WTC11 (cell line): ENCODE measurements around the gene ETV5. TPM values are rescaled to one million over a fixed set of nuclear protein-coding genes. Genes with fewer than 3 reads are reported as not detected.

ENCODE experiments used
- ATAC-seq: fragments of 200-7000 bp; cut with Tn5 transposase; 2 replicates; pipeline ENCODE4 v1.10.0; 2021; ENCODE audit warnings: mild to moderate bottlenecking, moderate library complexity
- CTCF ChIA-PET: fragments of 300-600 bp; sonication (Branson Sonifier 250); formaldehyde crosslinking; loops from one replicate; lab custom pipeline; 2021; ENCODE audit warnings: antibody characterized with exemption; lab: Charles Lee
- POLR2A ChIA-PET: fragments of 350-600 bp; sonication (Branson Sonifier 250); formaldehyde crosslinking; loops from one replicate; lab custom pipeline; 2021; ENCODE audit warnings: antibody characterized with exemption; lab: Charles Lee
- DNase-seq: peaks from one replicate; pipeline ENCODE4 v3.0.0; 2021; ENCODE audit warnings: low spot score
- H3K27ac Mint-ChIP-seq: 2 replicates; pipeline ENCODE4 v1.8.0; 2021; ENCODE audit warnings: mixed read lengths
- H3K27me3 Mint-ChIP-seq: 2 replicates; pipeline ENCODE4 v1.8.0; 2021; ENCODE audit warnings: low read depth, mild to moderate bottlenecking, moderate library complexity, mixed read lengths
- H3K36me3 Mint-ChIP-seq: 2 replicates; pipeline ENCODE4 v1.8.0; 2021; ENCODE audit warnings: mixed read lengths
- H3K4me1 Mint-ChIP-seq: 2 replicates; pipeline ENCODE4 v1.8.0; 2022; ENCODE audit warnings: mixed read lengths
- H3K4me3 Mint-ChIP-seq: 2 replicates; pipeline ENCODE4 v1.8.0; 2021; ENCODE audit warnings: mild to moderate bottlenecking, moderate library complexity, mixed read lengths
- H3K9me3 Mint-ChIP-seq: 2 replicates; pipeline ENCODE4 v1.8.0; 2021; ENCODE audit warnings: mixed read lengths
- ATF1 ChIP-seq: sonication (generic); formaldehyde crosslinking; IDR thresholded peaks from 2 replicates; pipeline ENCODE4 v1.8.1; 2023; ENCODE audit warnings: mild to moderate bottlenecking, moderate library complexity, missing genetic modification reagents
- CDX4 ChIP-seq: fragments of 250-450 bp; sonication (Bioruptor Pico); IDR thresholded peaks from 2 replicates; pipeline ENCODE4 v1.9.0; 2021; ENCODE audit warnings: moderate library complexity, mild to moderate bottlenecking, inconsistent platforms, borderline replicate concordance
- FOXJ3 ChIP-seq: sonication (generic); formaldehyde crosslinking; IDR thresholded peaks from 2 replicates; pipeline ENCODE4 v1.9.0; 2021; ENCODE audit warnings: missing genetic modification reagents, mild to moderate bottlenecking, borderline replicate concordance
- FOXP1 ChIP-seq: sonication (generic); formaldehyde crosslinking; IDR thresholded peaks from 2 replicates; pipeline ENCODE4 v1.8.0; 2022; ENCODE audit warnings: missing genetic modification reagents, mild to moderate bottlenecking, moderate library complexity, borderline replicate concordance
- GTF2I ChIP-seq: fragments of 250-450 bp; sonication (Bioruptor Pico); conservative IDR thresholded peaks from 2 replicates; pipeline ENCODE4 v1.4.0; 2021; ENCODE audit warnings: mild to moderate bottlenecking
- JAZF1 ChIP-seq: fragments of 250-450 bp; sonication (Bioruptor Pico); IDR thresholded peaks from 2 replicates; pipeline ENCODE4 v1.9.0; 2021; ENCODE audit warnings: moderate library complexity, mild to moderate bottlenecking, inconsistent platforms
- MXD4 ChIP-seq: fragments of 250-450 bp; sonication (Bioruptor Pico); IDR thresholded peaks from 2 replicates; pipeline ENCODE4 v1.8.0; 2021; ENCODE audit warnings: mild to moderate bottlenecking, moderate library complexity, borderline replicate concordance
- NFATC4 ChIP-seq: fragments of 250-450 bp; sonication (Bioruptor Pico); IDR thresholded peaks from 2 replicates; pipeline ENCODE4 v1.9.0; 2021; ENCODE audit warnings: mild to moderate bottlenecking
- NFE2L1 ChIP-seq: sonication (generic); formaldehyde crosslinking; IDR thresholded peaks from 2 replicates; pipeline ENCODE4 v1.8.1; 2023; ENCODE audit warnings: missing genetic modification reagents
- NR2C2 ChIP-seq: sonication (generic); formaldehyde crosslinking; IDR thresholded peaks from 2 replicates; pipeline ENCODE4 v1.8.0; 2022; ENCODE audit warnings: mild to moderate bottlenecking, missing genetic modification reagents
- OVOL2 ChIP-seq: fragments of 250-450 bp; sonication (Bioruptor Pico); IDR thresholded peaks from 2 replicates; pipeline ENCODE4 v1.9.0; 2021; ENCODE audit warnings: mild to moderate bottlenecking, borderline replicate concordance
- SMAD3 ChIP-seq: sonication (generic); formaldehyde crosslinking; IDR thresholded peaks from 2 replicates; pipeline ENCODE4 v1.8.0; 2022; ENCODE audit warnings: missing genetic modification reagents, mild to moderate bottlenecking, borderline replicate concordance
- SOX15 ChIP-seq: fragments of 250-450 bp; sonication (Bioruptor Pico); IDR thresholded peaks from 2 replicates; pipeline ENCODE4 v1.9.0; 2021; ENCODE audit warnings: mild to moderate bottlenecking
- STAT6 ChIP-seq: sonication (generic); formaldehyde crosslinking; conservative IDR thresholded peaks from 2 replicates; pipeline ENCODE4 v1.8.1; 2023; ENCODE audit warnings: mild to moderate bottlenecking, low read depth, missing genetic modification reagents, moderate library complexity
- USF2 ChIP-seq: sonication (generic); formaldehyde crosslinking; IDR thresholded peaks from 2 replicates; pipeline ENCODE4 v1.8.1; 2023; ENCODE audit warnings: mild to moderate bottlenecking, missing genetic modification reagents, moderate library complexity
- ZNF121 ChIP-seq: sonication (generic); formaldehyde crosslinking; IDR thresholded peaks from 2 replicates; pipeline ENCODE4 v1.8.0; 2023; ENCODE audit warnings: missing genetic modification reagents
- ZNF219 ChIP-seq: sonication (generic); formaldehyde crosslinking; IDR thresholded peaks from 2 replicates; pipeline ENCODE4 v1.8.0; 2023; ENCODE audit warnings: missing genetic modification reagents, mild to moderate bottlenecking, borderline replicate concordance
- ZNF263 ChIP-seq: sonication (generic); formaldehyde crosslinking; IDR thresholded peaks from 2 replicates; pipeline ENCODE4 v1.8.1; 2022; ENCODE audit warnings: low read depth, mild to moderate bottlenecking, moderate library complexity, missing genetic modification reagents
- ZNF317 ChIP-seq: sonication (generic); formaldehyde crosslinking; IDR thresholded peaks from 2 replicates; pipeline ENCODE4 v1.8.1; 2023; ENCODE audit warnings: low read depth, mild to moderate bottlenecking, moderate library complexity, missing genetic modification reagents, borderline replicate concordance
- ZNF423 ChIP-seq: fragments of 250-450 bp; sonication (Bioruptor Pico); IDR thresholded peaks from 2 replicates; pipeline ENCODE4 v2.1.2; 2022; ENCODE audit warnings: mild to moderate bottlenecking, moderate library complexity
- ZSCAN18 ChIP-seq: fragments of 250-450 bp; sonication (Bioruptor Pico); IDR thresholded peaks from 2 replicates; pipeline ENCODE4 v2.1.2; 2022; ENCODE audit warnings: mild to moderate bottlenecking, moderate library complexity
- total RNA-seq: library from RNA; stranded (reverse); gene quantifications from 3 replicates; pipeline ENCODE4 v1.2.3, GENCODE V29; 2021
- TF ChIP-seq, protein P1 (sequence below): sonication (generic); formaldehyde crosslinking; IDR thresholded peaks from 2 replicates; pipeline ENCODE4 v1.8.1; 2023; ENCODE audit warnings: mild to moderate bottlenecking, missing genetic modification reagents, borderline replicate concordance
- TF ChIP-seq, protein P2 (sequence below): sonication (generic); formaldehyde crosslinking; IDR thresholded peaks from 2 replicates; pipeline ENCODE4 v1.8.0; 2023; ENCODE audit warnings: missing genetic modification reagents

Gene ETV5
- total RNA-seq, 1 experiment from 2014 or later, result 71.3 TPM

DNA sequence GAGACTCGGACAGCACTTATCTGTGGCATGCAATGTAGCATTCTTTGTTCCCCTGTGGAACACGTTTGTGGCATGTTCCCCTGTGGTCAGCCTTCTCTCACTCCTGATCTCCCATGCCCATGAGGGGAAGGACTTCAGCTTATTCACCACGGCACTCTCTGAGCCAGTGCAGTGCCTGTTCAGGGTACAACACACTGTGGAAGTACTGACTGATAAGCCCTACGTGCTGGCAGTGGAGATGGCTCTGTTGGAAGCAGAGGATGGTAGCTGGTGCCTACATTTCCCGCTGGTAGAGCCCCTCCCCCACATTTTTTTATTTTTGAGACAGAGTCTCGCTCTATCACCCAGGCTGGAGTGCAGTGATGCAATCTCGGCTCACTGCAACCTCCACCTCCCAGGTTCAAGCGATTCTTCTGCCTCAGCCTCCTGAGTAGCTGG is 43.5 kb upstream of the ETV5 start:
- ATAC-seq, result no peak
- H3K27ac Mint-ChIP-seq, result no peak overlapping the region
- H3K36me3 Mint-ChIP-seq, result no peaks in the 10 kb centered on the region
- DNase-seq, result no peak
- H3K4me1 Mint-ChIP-seq, result peaks cover 12% of the 10 kb centered on the region
- POLR2A ChIA-PET, result interaction anchor here (0.7 kb wide), 1 partner anchor 1929 kb away, joined by 3 read pairs; no protein-coding TSS in a partner anchor
- H3K4me3 Mint-ChIP-seq, result no peak overlapping the region
- CTCF ChIA-PET, result interaction anchor here (0.6 to 0.9 kb wide), 2 partner anchors 78 to 209 kb away, joined by 3 read pairs; no protein-coding TSS in a partner anchor
- TF ChIP-seq USF2 (CRISPR knock-in tag) (no peak), NFE2L1 (CRISPR knock-in tag) (no peak), NR2C2 (CRISPR knock-in tag) (no peak), NFATC4 (CRISPR knock-in tag) (no peak), SMAD3 (CRISPR knock-in tag) (no peak), FOXJ3 (CRISPR knock-in tag) (no peak), ATF1 (CRISPR knock-in tag) (no peak), SOX15 (no peak), ZNF121 (CRISPR knock-in tag) (no peak), FOXP1 (no peak), ZNF263 (CRISPR knock-in tag) (no peak)
- TF ChIP-seq, protein P1, sequence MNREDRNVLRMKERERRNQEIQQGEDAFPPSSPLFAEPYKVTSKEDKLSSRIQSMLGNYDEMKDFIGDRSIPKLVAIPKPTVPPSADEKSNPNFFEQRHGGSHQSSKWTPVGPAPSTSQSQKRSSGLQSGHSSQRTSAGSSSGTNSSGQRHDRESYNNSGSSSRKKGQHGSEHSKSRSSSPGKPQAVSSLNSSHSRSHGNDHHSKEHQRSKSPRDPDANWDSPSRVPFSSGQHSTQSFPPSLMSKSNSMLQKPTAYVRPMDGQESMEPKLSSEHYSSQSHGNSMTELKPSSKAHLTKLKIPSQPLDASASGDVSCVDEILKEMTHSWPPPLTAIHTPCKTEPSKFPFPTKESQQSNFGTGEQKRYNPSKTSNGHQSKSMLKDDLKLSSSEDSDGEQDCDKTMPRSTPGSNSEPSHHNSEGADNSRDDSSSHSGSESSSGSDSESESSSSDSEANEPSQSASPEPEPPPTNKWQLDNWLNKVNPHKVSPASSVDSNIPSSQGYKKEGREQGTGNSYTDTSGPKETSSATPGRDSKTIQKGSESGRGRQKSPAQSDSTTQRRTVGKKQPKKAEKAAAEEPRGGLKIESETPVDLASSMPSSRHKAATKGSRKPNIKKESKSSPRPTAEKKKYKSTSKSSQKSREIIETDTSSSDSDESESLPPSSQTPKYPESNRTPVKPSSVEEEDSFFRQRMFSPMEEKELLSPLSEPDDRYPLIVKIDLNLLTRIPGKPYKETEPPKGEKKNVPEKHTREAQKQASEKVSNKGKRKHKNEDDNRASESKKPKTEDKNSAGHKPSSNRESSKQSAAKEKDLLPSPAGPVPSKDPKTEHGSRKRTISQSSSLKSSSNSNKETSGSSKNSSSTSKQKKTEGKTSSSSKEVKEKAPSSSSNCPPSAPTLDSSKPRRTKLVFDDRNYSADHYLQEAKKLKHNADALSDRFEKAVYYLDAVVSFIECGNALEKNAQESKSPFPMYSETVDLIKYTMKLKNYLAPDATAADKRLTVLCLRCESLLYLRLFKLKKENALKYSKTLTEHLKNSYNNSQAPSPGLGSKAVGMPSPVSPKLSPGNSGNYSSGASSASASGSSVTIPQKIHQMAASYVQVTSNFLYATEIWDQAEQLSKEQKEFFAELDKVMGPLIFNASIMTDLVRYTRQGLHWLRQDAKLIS, result no peak
- TF ChIP-seq, protein P2, sequence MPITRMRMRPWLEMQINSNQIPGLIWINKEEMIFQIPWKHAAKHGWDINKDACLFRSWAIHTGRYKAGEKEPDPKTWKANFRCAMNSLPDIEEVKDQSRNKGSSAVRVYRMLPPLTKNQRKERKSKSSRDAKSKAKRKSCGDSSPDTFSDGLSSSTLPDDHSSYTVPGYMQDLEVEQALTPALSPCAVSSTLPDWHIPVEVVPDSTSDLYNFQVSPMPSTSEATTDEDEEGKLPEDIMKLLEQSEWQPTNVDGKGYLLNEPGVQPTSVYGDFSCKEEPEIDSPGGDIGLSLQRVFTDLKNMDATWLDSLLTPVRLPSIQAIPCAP (CRISPR knock-in tag), result no peak
- TF ChIP-seq, all 79 proteins: peak for 0
- no peaks in the 10 kb centered on the region for H3K9me3 Mint-ChIP-seq
- peaks cover 27% of the 10 kb centered on the region for H3K27me3 Mint-ChIP-seq

DNA sequence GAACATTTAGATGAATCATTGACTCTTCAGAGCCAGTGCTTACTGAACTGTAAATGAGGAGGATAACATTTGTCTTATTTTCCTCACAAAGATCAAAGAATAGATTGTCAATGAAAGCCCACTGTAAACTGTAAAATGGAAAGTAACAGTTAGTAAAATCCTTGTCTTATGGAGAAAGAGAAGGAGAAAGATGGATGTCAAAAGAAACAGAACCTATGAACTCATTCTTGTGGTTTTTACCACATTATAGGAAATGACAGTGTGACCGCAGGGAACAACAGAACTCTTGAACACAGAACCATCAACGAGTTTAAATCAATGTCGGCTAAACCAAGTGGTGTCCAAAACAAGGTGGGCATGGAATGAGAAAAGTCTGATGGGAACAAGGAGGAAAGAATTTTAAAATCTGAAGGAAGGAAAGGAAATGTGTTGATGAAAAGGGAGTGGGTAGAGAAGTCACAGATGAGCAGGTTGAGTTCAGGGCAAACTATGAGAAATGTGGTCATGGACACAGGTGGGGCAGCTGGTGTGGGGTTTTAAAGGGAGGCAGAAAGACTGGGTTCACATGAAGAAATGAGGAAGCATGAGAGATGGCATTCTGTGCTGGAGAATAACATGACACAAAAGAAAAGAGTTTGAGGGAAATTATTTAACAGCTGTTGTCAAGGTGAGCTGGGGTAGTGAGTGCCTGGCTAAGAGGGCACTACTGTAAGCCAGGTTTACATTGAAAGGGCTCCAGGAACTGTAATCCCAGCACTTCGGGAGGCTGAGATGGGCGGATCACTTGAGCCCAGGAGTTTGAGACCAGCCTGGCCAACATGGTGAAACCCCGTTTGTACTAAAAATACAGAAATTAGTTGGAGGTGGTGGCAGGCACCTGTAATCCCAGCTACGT is 42.4 kb upstream of the ETV5 start:
- Mint-ChIP-seq H3K4me1 (peaks cover 12% of the 10 kb centered on the region), H3K36me3 (no peaks in the 10 kb centered on the region), H3K9me3 (no peaks in the 10 kb centered on the region), H3K27me3 (peaks cover 27% of the 10 kb centered on the region), H3K27ac (no peak overlapping the region), H3K4me3 (no peak overlapping the region)
- ChIA-PET POLR2A (no interaction called here), CTCF (no interaction called here)
- DNase-seq (no peak), ATAC-seq (no peak)
- TF ChIP-seq ZNF423 (no peak), ZNF317 (no peak), STAT6 (no peak), JAZF1 (CRISPR knock-in tag) (no peak), ZSCAN18 (no peak), OVOL2 (CRISPR knock-in tag) (no peak), GTF2I (no peak), NR2C2 (CRISPR knock-in tag) (no peak), CDX4 (CRISPR knock-in tag) (no peak), ZNF219 (no peak), MXD4 (CRISPR knock-in tag) (no peak), NFATC4 (CRISPR knock-in tag) (no peak)
- TF ChIP-seq, protein P2 (CRISPR knock-in tag), result no peak
